ENCODE data around the gene ELP5. TPM values are rescaled to one million over a fixed set of nuclear protein-coding genes. Genes with fewer than 3 reads are reported as not detected.

The ELP5 gene
- total and polyA plus RNA-seq, 2 experiments from 2014 or later = 38.3 to 41.4 TPM

DNA sequence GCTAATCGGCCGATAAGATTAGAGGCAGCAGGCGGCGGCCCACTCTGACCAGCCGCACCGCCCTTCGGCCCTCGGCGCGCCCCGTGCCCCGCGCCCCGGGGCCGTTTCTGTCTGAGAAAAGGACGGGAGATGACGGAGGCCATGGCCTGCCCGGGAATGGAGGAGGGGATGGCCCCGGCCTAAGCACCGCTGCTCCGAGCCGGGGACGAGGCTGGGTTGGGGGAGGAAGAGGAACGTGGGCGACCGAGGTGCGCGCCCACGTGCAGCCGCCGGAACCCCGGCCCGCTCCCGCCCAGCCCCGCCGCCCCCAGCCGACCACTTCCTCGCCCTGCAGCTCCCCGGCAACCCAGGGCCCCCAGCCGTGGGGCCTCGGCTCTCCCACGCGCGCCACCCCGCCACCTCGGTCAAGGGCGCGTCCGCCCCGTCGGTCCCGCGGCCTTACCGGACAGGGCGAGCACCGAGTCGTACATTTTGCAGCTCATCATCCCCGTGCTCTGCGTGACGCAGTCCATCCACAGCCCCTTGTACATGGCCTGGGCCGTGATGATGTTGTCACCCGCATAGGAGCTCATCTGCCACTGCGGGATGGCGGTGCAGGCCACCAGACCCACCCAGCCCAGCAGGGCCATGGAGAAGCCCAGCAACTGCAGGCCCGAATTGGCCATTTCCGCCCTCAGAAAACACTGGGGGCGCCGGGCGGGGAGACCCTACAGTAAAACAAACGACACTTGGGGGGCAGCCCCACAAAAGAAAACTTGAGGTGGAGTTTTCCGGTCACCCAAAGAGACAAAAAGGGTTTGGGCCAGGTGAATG, 9.6 kb downstream of the ELP5 start (continued):
- TF ChIP-seq ZNF462 (CRISPR knock-in tag; IDR thresholded peaks at IDR 0.05) = no peak
- TF ChIP-seq, protein P1, sequence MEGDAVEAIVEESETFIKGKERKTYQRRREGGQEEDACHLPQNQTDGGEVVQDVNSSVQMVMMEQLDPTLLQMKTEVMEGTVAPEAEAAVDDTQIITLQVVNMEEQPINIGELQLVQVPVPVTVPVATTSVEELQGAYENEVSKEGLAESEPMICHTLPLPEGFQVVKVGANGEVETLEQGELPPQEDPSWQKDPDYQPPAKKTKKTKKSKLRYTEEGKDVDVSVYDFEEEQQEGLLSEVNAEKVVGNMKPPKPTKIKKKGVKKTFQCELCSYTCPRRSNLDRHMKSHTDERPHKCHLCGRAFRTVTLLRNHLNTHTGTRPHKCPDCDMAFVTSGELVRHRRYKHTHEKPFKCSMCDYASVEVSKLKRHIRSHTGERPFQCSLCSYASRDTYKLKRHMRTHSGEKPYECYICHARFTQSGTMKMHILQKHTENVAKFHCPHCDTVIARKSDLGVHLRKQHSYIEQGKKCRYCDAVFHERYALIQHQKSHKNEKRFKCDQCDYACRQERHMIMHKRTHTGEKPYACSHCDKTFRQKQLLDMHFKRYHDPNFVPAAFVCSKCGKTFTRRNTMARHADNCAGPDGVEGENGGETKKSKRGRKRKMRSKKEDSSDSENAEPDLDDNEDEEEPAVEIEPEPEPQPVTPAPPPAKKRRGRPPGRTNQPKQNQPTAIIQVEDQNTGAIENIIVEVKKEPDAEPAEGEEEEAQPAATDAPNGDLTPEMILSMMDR (conservative IDR thresholded peaks at IDR 0.05; ENCODE audit: low read depth in 2 of 2) = no peak
- TF ChIP-seq REST (IDR thresholded peaks at IDR 0.05; ENCODE audit: unreplicated experiment) = no peak
- no peak for TF ChIP-seq NANOG (IDR thresholded peaks at IDR 0.05; ENCODE audit: borderline replicate concordance)

Measured in GM23338 (cell line).